GM13976 (cell line): ENCODE results near the gene ABLIM2.

Source experiments
- DNase-seq: peaks from one replicate; pipeline ENCODE4 v3.0.0; 2012; ENCODE audit warnings: low spot score
- in situ Hi-C: fragments of 300-500 bp; cut with MboI; formaldehyde crosslinking; loops from one replicate; pipeline ENCODE4 v1.12.0; 2022; ENCODE audit warnings: low sequenced_read_pairs, mixed read lengths, inconsistent platforms; ENCODE audit not compliant: unreplicated experiment
- TF ChIP-seq, protein P1 (sequence below): IDR thresholded peaks from 2 replicates; pipeline ENCODE4 v1.5.1; 2012; ENCODE audit warnings: borderline replicate concordance, mild to moderate bottlenecking; ENCODE audit not compliant: insufficient read depth; ENCODE audit errors: extremely low read depth, missing control alignments, control extremely low read depth

Gene ABLIM2

DNA sequence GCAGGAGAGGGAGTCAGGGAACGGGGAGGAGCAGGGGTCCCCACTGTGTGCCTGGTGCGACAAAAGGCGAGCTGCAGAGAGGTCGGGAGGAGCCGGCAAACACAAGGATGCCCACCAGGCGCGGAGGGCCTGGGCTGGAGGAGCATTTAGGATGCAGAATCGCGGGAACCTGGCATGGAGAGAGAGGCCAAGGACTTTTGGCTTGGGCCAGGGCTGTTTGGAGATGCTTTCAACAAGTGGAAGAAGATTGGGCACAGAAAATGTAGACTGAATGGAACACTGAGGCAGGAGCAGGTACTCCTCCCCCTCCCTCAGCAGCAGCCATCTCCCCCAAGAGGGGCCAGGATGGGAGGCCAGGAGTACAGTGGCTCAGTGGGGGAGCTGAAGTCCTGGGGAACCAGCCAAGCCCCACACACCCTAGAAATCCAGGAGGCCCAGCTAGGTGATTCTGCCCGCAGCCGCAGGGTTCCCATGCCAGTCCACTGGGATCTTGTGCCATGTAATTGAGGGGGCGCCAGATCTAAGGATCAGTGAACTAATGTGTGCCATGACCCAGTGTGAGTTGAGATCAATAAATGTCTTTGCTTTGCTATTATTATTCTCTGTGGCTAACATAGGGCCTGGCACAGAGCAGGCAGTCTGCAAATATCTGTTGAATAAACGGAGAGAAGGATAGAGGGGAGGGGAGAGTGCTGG is 1.1 kb upstream of the ABLIM2 start:
- in situ Hi-C loops = no loop called here
- DNase-seq = no peak

DNA sequence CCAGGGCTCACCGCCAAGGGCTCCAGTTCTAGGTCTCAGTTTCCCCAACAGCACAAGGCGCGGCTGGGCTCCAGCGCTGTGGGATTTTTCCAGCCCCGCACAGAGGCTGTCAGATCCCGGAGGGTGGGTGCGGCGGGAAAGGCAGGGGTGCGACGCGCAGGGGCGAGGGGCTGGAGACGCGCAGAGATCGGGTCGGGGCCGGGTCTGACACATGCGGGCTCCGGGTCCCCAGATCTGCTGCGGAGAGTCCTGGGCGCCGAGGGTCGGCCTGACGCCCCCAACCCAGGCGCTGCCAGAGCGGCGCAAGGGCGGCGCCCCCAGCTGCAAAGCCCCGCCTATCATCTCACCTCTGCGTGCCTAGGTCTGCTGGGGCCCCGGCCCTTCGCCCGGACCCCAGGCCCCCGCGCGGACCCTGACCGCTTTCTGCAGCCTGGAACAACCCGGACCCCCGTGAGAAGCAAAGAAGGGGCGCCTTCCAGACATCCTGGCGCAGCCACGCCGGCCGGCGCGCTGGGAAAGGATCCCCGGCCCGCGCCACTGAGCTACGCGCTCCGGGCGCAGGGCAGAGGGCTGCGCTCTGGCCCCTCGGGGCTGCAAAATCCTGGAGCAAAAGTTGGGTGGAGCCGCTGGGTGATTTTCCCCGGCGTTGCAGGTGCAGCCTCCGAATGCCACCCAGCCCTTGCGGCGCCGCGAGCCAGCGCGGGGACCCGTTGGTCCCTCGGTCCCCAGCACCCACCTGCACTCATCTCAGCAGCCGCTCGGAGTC is 486 bp downstream of the ABLIM2 start:
- in situ Hi-C loops = no loop called here
- TF ChIP-seq, protein P1, sequence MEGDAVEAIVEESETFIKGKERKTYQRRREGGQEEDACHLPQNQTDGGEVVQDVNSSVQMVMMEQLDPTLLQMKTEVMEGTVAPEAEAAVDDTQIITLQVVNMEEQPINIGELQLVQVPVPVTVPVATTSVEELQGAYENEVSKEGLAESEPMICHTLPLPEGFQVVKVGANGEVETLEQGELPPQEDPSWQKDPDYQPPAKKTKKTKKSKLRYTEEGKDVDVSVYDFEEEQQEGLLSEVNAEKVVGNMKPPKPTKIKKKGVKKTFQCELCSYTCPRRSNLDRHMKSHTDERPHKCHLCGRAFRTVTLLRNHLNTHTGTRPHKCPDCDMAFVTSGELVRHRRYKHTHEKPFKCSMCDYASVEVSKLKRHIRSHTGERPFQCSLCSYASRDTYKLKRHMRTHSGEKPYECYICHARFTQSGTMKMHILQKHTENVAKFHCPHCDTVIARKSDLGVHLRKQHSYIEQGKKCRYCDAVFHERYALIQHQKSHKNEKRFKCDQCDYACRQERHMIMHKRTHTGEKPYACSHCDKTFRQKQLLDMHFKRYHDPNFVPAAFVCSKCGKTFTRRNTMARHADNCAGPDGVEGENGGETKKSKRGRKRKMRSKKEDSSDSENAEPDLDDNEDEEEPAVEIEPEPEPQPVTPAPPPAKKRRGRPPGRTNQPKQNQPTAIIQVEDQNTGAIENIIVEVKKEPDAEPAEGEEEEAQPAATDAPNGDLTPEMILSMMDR = no peak
- no peak for DNase-seq

More for the DNA sequence above, 1.1 kb upstream of the ABLIM2 start:
- TF ChIP-seq, protein P1 = no peak

DNA sequence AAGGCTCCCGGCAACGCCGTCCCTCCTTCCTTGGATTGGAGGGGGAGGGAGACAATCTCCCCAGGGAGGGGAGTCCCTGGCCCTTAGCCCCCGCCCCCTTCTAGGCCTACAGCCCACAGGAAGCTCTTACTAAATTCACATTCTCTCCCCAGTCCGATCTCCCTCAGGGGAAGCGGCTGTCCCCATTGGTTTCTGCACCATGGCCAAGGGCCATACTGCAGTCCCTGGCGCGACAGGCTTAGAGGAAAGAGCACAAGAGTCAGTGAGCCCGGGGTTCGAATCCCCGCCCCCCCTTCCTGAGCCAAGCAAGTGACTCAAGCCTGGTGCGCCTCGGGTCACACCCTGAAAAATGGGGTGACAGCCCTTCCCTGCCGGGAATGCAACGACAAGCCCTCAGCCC is 1.1 kb downstream of the ABLIM2 start:
- in situ Hi-C loops = no loop called here
- DNase-seq = no peak
- TF ChIP-seq, protein P1 = no peak

GRCh38 chr4:8156617-8157016 is 2.0 kb downstream of the ABLIM2 start:
- DNase-seq = no peak
- TF ChIP-seq, protein P1 = no peak
- in situ Hi-C loops = no loop called here

DNA sequence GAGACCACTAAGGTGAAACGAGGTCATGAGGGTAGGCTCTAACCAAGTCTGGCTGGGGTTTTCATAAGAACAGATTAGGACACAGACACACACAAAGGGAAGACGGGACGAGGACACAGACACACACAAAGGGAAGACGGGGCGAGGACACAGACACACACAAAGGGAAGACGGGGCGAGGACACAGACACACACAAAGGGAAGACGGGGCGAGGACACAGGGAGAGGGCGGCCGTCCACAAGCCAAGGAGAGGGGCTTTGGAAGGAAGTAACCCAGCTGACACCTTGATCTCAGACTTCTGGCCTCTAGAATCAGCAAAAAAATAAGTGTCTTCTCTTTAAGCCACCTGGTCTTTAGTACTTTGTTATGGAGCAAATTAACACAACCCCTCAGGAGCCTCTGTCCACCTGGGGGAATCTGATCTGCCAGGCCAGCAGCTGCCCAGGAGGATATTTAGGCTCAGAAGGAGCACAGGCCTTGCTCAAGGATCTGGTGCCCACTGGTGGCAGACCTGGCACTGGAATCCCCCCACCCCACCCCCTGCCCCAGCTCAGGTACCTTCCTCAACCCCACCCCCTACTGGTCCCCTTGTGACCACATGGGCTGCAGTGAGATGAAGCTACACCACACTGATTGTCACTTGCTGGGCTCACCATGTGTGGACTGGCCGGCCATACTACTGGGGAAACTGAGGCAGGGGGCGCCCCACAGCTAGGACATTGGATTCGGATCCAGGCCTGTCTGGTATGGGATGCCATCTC is 2.8 kb downstream of the ABLIM2 start:
- in situ Hi-C loops = no loop called here
- DNase-seq = no peak
- TF ChIP-seq, protein P1 = no peak

- DNase-seq = no peak
- in situ Hi-C loops = no loop called here
- TF ChIP-seq, protein P1 = no peak
Measured at GRCh38 chr4:8155048-8155447, 3.6 kb downstream of the ABLIM2 start.
